NB4 (cell line): ENCODE measurements around the gene CPNE6.
A peak's percentile ranks its signal among the peaks of the same experiment; 100 is the strongest.

Source experiments
- DNase-seq: peaks from one replicate; pipeline ENCODE4 v3.0.0; 2010; ENCODE audit warnings: low read depth
- H3K4me3 ChIP-seq: one replicate; pipeline ENCODE4 v1.5.1; 2011; ENCODE audit warnings: mild to moderate bottlenecking, low read depth, low read length, moderate library complexity
- CTCF ChIP-seq: IDR thresholded peaks from one replicate; pipeline ENCODE4 v1.5.1; 2012; ENCODE audit warnings: low read depth, low read length
- MAX ChIP-seq: IDR thresholded peaks from 2 replicates; pipeline ENCODE4 v1.6.1; 2011; ENCODE audit warnings: low read depth, low read length
- MYC ChIP-seq: IDR thresholded peaks from 2 replicates; pipeline ENCODE4 v1.6.1; 2011; ENCODE audit warnings: low read depth, low read length
- POLR2A ChIP-seq: IDR thresholded peaks from 2 replicates; pipeline ENCODE4 v1.6.1; 2011; ENCODE audit warnings: mild to moderate bottlenecking; ENCODE audit not compliant: insufficient read length; ENCODE audit errors: extremely low read depth

Gene CPNE6

DNA sequence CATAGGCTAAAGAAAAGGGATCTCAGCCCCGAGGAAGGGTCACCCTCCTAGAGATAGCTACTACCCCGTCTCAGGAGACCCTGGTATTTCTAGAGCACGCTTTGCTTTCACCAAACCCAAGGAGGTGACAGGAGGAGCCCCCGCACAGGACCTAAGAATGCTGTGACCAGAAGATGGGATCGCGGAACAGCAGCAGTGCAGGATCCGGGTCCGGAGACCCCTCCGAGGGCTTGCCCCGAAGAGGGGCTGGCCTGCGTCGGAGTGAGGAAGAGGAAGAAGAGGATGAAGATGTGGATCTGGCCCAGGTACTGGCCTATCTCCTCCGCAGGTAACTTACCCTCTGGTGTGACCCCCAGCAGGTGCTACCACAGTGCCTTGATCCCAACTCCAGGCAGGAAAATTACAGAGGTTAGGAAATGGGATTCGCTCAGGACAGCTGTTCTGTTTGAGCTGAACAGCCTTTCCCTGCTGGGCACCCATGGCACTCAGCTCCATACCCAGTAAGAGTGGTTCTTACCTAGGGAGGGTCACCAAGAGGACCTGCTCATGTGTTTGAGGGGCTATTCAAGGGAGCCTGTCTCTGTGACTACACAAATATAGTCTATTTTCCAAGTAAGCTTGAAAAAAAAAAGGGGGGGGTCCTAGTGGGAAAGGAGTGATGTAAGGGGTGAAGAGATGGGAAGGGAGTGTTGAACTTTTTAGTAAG lies 44.2 kb downstream of the CPNE6 start:
- TF ChIP-seq CTCF (no peak), MAX (no peak), POLR2A (no peak), MYC (no peak)
- peak overlapping the region; percentile 96 for H3K4me3 ChIP-seq
- no peak for DNase-seq

DNA sequence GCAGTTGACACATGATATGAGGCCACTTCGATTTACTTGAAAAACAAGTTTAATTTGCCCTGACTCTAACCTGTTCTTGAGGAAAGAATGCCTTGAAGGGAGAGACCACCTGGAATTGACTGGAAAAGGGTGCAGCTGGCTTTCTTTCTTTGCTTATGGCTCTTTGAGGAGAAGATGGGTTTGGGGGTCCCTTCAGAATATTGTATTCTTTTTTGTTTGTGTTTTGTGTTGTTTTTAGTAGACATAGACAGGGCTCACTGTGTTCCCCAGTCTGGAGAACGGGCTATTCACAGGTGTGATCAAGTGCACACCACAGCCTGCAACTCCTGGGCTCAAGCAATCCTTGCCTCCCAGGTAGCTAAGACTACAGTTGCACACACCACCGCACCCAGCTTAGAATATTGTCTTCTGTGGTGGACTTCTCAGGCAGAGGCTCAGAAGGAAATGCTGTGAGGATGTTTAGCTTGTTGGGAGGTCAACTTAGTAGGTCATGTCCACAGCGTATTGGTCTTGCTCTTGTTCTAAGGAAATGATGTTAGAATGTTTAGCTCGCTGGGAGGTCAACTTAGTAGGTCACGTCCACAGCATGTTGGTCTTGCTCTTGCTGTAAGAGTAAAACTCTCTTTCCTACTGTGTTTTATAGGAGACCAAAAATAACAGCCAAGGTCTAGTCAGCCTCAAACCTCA lies 44.9 kb downstream of the CPNE6 start:
- TF ChIP-seq CTCF (no peak), POLR2A (no peak), MYC (no peak), MAX (no peak)
- peak overlapping the region; percentile 96 for H3K4me3 ChIP-seq
- no peak for DNase-seq

- no peak for TF ChIP-seq CTCF
- TF ChIP-seq POLR2A: no peak
- no peak for TF ChIP-seq MYC
- no peak for TF ChIP-seq MAX
- no peak for DNase-seq
- no peak overlapping the region for H3K4me3 ChIP-seq
Observed at GRCh38 chr14:24117179-24117578, 45.8 kb downstream of the CPNE6 start.

- DNase-seq: no peak
- no peak overlapping the region for H3K4me3 ChIP-seq
- TF ChIP-seq POLR2A: no peak
- TF ChIP-seq MYC: no peak
- no peak for TF ChIP-seq CTCF
- TF ChIP-seq MAX: no peak
Observed at GRCh38 chr14:24119691-24120090, 48.3 kb downstream of the CPNE6 start.

- DNase-seq: no peak
- TF ChIP-seq POLR2A: no peak
- no peak for TF ChIP-seq CTCF
- no peak for TF ChIP-seq MAX
- no peak for TF ChIP-seq MYC
- H3K4me3 ChIP-seq: no peak overlapping the region
Observed at GRCh38 chr14:24121210-24121609, 49.8 kb downstream of the CPNE6 start.
